Fibroblast of the aortic adventitia (primary cell): Measurements from ENCODE around the gene MORN1. TPM values are rescaled to one million over a fixed set of nuclear protein-coding genes. Genes with fewer than 3 reads are reported as not detected.

Source experiments
- DNase-seq: peaks from one replicate; pipeline ENCODE4 v3.0.0-alpha.2; 2010; ENCODE audit warnings: low read depth
- H3K4me3 ChIP-seq: 2 replicates; pipeline ENCODE4 v1.5.1; 2011; ENCODE audit warnings: low read depth, mild to moderate bottlenecking, control low read depth, low read length, moderate library complexity
- total RNA-seq: library from RNA; depleted of rRNA; stranded (reverse); fragments of >200 nt; gene quantifications from 2 replicates; pipeline ENCODE4 v1.2.3, GENCODE V29; 2012; ENCODE audit warnings: low replicate concordance
- TF ChIP-seq, protein P1 (sequence below): IDR thresholded peaks from 2 replicates; pipeline ENCODE4 v1.5.1; 2011; ENCODE audit warnings: mild to moderate bottlenecking, low read length, control low read depth, inconsistent platforms; ENCODE audit not compliant: insufficient read depth

The MORN1 gene
- total RNA-seq, 1 donor, result 11.8 TPM

DNA sequence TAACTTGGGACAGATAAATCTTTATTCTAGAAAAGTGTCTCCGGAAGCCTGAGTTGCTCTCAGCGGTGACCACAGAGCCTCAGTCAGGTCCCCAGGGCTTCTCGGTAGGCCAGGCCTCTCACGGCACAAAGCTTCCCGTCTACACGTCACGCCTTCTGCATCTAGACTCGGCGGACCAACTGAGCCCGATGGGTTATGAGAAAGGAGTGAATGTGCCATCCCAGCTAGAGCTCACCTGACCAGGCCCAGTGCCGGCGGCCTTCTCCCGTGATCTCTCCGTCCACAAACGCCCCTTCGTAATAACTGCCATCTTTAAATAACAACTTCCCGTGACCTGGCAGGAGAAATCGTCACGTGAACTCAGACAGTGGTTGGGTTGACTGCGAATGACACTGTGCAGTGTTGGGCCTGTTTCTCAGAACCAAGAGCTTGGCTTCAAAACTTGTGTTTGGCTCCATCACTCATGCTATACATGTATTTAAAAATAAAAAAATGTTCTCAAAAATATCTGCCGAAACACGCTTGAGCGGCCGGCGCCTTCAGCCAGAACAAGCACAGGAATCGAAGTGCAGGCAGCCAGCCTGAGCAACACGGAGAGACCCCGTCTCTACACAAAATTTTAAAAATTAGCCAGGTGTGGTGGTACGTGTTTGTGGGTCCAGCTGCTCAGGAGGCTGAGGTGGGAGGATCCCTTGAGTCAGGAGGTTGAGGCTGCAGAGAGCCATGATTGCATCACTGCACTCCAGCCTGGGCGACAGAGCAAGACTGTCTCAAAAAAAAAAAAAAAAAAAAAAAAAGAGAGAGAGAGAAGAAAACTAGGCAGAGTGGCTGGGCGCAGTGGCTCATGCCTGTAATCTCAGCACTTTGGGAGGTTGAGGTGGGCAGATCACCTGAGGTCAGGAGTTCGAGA is 3.1 kb downstream of the MORN1 start:
- no peak for DNase-seq
- no peak overlapping the region for H3K4me3 ChIP-seq
- TF ChIP-seq, protein P1, sequence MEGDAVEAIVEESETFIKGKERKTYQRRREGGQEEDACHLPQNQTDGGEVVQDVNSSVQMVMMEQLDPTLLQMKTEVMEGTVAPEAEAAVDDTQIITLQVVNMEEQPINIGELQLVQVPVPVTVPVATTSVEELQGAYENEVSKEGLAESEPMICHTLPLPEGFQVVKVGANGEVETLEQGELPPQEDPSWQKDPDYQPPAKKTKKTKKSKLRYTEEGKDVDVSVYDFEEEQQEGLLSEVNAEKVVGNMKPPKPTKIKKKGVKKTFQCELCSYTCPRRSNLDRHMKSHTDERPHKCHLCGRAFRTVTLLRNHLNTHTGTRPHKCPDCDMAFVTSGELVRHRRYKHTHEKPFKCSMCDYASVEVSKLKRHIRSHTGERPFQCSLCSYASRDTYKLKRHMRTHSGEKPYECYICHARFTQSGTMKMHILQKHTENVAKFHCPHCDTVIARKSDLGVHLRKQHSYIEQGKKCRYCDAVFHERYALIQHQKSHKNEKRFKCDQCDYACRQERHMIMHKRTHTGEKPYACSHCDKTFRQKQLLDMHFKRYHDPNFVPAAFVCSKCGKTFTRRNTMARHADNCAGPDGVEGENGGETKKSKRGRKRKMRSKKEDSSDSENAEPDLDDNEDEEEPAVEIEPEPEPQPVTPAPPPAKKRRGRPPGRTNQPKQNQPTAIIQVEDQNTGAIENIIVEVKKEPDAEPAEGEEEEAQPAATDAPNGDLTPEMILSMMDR, result no peak

DNA sequence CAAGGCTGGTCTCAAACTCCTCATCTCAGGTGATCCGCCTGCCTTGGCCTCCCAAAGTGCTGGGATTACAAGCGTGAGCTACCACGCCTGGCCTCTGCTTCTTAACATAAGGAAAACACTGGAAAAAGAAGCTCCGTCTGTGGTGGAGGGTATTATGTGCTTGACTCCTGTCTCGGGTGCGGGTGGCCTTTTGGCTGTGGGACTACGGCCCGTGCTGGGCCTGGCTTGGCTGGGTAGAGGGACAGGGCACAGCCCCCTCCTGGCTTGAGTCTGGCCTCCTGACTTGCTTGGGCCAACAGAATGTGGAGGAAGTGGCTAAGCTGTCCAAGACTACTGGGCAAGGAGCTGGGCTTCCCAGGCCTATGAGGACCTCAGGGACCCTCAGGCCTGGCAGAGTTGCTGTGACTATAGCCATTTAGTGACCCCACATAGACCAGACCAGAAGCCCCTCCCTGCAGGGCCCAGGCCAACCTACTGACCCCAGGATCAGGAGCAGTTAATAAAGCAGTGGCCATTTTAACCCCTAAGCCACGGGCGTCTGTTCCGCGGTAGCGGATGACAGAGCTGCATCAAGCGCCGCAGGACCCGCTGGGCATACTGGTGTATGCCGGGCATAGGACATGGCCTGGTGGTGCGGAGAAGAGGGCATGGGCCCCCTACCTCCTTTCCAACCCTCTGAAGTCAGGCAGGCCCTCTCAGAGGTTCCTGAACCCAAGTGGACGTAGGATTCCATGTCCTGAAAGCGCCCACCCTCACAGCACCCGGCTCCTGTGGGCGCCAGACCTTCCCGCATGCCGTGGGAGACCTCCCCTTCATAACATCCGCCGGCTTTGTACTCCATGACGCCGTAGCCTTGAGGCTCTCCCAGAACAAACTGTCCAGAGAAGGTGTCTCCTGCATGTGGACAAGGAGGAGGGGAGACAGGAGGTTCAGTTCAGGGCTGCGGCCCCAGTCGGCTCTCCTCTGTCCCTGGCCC is 4.4 kb downstream of the MORN1 start:
- no peak for DNase-seq
- no peak overlapping the region for H3K4me3 ChIP-seq
- TF ChIP-seq, protein P1, result no peak

DNA sequence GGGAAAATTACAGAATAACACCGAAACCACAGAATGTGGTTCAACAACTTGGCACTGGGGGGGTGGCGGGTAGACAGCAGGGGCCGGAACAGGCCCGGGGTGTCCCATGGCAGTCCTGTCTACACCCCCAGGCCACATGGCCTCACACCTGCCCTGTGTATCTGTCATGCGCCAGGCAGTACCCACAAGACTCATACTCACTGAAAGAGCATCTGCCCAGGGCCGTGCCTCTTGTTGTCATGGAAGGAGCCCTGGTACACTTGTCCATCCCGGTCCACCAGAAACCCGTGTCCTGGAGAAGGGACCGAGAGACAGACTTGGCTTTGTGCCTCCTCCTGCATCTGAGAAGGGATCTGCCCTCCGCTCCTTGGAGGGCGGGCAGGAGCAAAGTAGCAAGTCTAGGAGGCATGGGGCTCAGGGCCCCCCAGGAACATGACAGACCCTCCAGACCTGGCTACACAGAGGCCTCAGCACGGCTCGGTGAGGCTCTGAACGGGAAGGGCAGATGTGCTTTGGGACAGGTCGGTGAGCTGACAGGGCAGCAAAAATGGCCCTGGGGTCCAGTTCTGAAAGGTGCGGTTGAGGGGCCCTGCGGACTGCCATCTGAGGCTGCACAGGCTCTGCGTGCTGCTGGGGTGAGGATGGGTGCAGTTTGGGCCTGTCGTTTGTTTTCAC is 5.6 kb downstream of the MORN1 start:
- no peak overlapping the region for H3K4me3 ChIP-seq
- TF ChIP-seq, protein P1, result no peak
- no peak for DNase-seq

DNA sequence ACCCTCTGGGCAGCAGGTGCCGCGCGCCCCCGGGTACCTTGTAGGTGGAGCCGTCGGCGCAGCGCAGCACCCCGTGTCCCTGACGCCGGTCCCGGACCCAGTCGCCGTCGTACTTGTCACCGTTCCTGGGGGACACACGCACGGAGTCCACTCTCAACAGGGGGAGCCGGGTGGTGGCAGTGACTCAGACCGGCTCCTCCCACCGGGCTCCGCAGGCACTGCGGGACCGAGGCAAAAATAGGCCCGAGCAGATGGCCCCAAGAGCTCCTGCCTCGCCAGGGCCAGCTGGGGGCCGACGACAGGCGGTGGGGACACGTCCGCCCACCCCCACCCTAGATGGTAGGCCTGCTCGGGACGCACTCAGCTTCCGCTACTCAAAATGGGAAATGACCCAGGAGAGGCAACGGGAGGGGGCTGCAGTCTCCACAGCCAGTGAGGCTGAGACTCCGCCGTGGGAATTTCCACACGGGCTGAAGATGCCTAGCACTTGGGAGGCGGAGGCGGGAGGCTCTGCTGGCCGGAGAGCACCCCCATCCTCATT is 6.3 kb downstream of the MORN1 start:
- DNase-seq, result no peak
- H3K4me3 ChIP-seq, result no peak overlapping the region
- TF ChIP-seq, protein P1, result no peak

DNA sequence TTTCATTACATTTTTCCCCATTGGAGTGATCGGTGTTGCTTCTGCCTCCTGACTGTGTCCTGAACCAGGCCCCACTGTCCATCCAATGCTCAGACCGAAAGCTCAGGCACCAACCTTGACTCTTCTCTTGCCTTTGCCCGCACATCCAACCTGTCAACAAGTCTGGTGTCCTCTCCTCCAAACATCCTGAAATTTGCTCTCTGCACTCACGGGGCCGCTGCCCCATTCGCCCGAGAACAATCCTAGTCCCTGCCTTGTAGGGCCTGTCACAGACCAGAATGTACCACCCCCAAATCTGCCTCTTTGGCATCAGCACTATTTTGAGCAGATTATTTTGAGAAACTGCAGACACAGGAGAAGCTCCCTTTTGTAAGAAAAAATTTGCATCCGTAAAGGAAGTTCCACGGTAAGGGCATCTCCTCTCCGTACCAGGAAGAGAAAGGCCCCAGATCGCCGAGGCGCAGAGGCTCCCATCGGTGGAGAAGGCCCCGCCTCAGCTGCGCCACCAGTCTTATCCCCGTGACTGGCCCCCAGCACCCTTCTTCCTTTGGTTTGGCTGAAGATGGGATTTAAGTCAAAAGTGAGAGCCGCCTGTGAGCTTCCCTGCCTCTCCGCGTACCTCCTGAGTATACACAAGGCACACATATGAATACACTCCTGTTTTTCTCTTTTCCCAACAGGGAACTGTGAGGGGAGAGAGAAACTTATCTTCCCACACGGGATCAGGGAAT is 7.1 kb downstream of the MORN1 start:
- TF ChIP-seq, protein P1, result no peak
- no peak overlapping the region for H3K4me3 ChIP-seq
- no peak for DNase-seq
